A549 (cell line): ENCODE measurements around the gene TRAF3. TPM values are rescaled to one million over a fixed set of nuclear protein-coding genes. Genes with fewer than 3 reads are reported as not detected.
A peak's percentile ranks its signal among the peaks of the same experiment; 100 is the strongest.

Experiments used
- ATAC-seq, 2 experiments: fragments of 200-7000 bp in 1 of 2; fragments of >200 bp in 1 of 2; cut with Nextera tagmentation in 1 of 2; cut with Tn5 transposase in 1 of 2; 3 replicates each; pipeline versions ENCODE4 v1.8.0 to v1.9.1; 2018 to 2020; ENCODE audit warnings: mild to moderate bottlenecking in 1 of 2, moderate library complexity in 1 of 2
- CTCF ChIA-PET: fragments of 300-600 bp; sonication (Branson Sonifier 250); formaldehyde crosslinking; extraction: SDS; loops from one replicate; lab custom pipeline; 2021; ENCODE audit warnings: antibody characterized with exemption, inconsistent platforms; lab: Yijun Ruan, JAX
- POLR2A ChIA-PET: fragments of 350-600 bp; formaldehyde crosslinking; extraction: SDS; loops from one replicate; lab custom pipeline; 2021; ENCODE audit warnings: antibody characterized with exemption, inconsistent platforms; lab: Yijun Ruan, JAX
- DNase-seq, 2 experiments: peaks; one replicate each; pipeline versions ENCODE4 v3.0.0 to v3.0.0-alpha.2; 2011 to 2016; ENCODE audit warnings: low read depth in 1 of 2, low spot score in 1 of 2
- FAIRE-seq: peaks from 2 replicates; lab custom pipeline; 2011; peaks lifted over from hg19 to GRCh38; lab: Jason Lieb, UNC
- H3K27ac ChIP-seq, 2 experiments: fragments of >200 bp; sonication (Bioruptor Twin); formaldehyde crosslinking; 3 replicates each; pipeline ENCODE4 v1.5.1; 2016 to 2017
- H3K4me1 ChIP-seq: fragments of >200 bp; sonication (Bioruptor Twin); formaldehyde crosslinking; 3 replicates; pipeline ENCODE4 v1.6.1; 2016
- H3K4me2 ChIP-seq: fragments of >200 bp; sonication (Bioruptor Twin); formaldehyde crosslinking; 3 replicates; pipeline ENCODE4 v1.6.1; 2016
- H3K4me3 ChIP-seq: fragments of >200 bp; sonication (Bioruptor Twin); formaldehyde crosslinking; 3 replicates; pipeline ENCODE4 v1.5.1; 2016
- H3K9me3 ChIP-seq: fragments of >200 bp; sonication (Bioruptor Twin); formaldehyde crosslinking; 3 replicates; pipeline ENCODE4 v1.6.1; 2016
- BHLHE40 ChIP-seq: IDR thresholded peaks from 2 replicates; pipeline ENCODE4 v1.6.1; 2012; ENCODE audit warnings: low read depth, low read length, inconsistent platforms
- CHD2 ChIP-seq: fragments of 150-350 bp; IDR thresholded peaks from 2 replicates; pipeline ENCODE4 v1.6.1; 2014; ENCODE audit warnings: low read length; ENCODE audit not compliant: partially characterized antibody
- EP300 ChIP-seq, 2 experiments: fragments of >200 bp; sonication (Bioruptor Twin); formaldehyde crosslinking; IDR thresholded peaks; 2 replicates in 1 of 2; 3 replicates in 1 of 2; pipeline ENCODE4 v1.6.1; 2016 to 2017
- RAD21 ChIP-seq, 2 experiments: fragments of >200 bp in 1 of 2; sonication (Bioruptor Twin) in 1 of 2; formaldehyde crosslinking in 1 of 2; IDR thresholded peaks in 1 of 2; conservative IDR thresholded peaks in 1 of 2; 2 replicates in 1 of 2; 3 replicates in 1 of 2; pipeline ENCODE4 v1.6.1; 2012 to 2018; ENCODE audit warnings: inconsistent platforms in 1 of 2
- ZFP36 ChIP-seq: fragments of 450-650 bp; IDR thresholded peaks from 2 replicates; pipeline ENCODE4 v1.6.1; 2014; ENCODE audit warnings: borderline replicate concordance; ENCODE audit not compliant: partially characterized antibody
- WGBS: methylation state at CpG from one replicate; pipeline ENCODE4 v1.1.6; 2017; ENCODE audit errors: missing lambda C conversion rate; 5-methylcytosine and 5-hydroxymethylcytosine counted together
- polyA plus RNA-seq, 4 experiments: library from polyadenylated mRNA; depleted of rRNA in 3 of 4; stranded (reverse); fragments of >200 nt; fragmentation: RNase III in 1 of 4; extraction: RNeasy Plus Mini Kit Qiagen cat#74134 plus additional on column Dnase treatment in 1 of 4; gene quantifications; 2 replicates in 3 of 4; 3 replicates in 1 of 4; pipeline ENCODE4 v1.2.3, GENCODE V29; 2011 to 2017
- TF ChIP-seq, protein P1 (sequence below): IDR thresholded peaks from 2 replicates; pipeline ENCODE4 v1.6.1; 2012
- TF ChIP-seq, protein P2 (sequence below): fragments of 250-450 bp; sonication (Bioruptor Pico); IDR thresholded peaks from 2 replicates; pipeline ENCODE4 v1.5.0; 2021; ENCODE audit warnings: mild to moderate bottlenecking, moderate library complexity, borderline replicate concordance
- TF ChIP-seq, protein P3 (sequence below): fragments of 250-450 bp; sonication (Bioruptor Pico); IDR thresholded peaks from 2 replicates; pipeline ENCODE4 v1.5.0; 2020; ENCODE audit warnings: low read depth, mild to moderate bottlenecking, moderate library complexity
- TF ChIP-seq, protein P4 (sequence below): fragments of 450-650 bp; IDR thresholded peaks from 2 replicates; pipeline ENCODE4 v1.6.1; 2014; ENCODE audit warnings: antibody characterized with exemption

Gene TRAF3
- polyA plus RNA-seq, 2 of the 4 experiments (the other 2 are of a cell fraction) = 20.2 to 25.5 TPM

DNA sequence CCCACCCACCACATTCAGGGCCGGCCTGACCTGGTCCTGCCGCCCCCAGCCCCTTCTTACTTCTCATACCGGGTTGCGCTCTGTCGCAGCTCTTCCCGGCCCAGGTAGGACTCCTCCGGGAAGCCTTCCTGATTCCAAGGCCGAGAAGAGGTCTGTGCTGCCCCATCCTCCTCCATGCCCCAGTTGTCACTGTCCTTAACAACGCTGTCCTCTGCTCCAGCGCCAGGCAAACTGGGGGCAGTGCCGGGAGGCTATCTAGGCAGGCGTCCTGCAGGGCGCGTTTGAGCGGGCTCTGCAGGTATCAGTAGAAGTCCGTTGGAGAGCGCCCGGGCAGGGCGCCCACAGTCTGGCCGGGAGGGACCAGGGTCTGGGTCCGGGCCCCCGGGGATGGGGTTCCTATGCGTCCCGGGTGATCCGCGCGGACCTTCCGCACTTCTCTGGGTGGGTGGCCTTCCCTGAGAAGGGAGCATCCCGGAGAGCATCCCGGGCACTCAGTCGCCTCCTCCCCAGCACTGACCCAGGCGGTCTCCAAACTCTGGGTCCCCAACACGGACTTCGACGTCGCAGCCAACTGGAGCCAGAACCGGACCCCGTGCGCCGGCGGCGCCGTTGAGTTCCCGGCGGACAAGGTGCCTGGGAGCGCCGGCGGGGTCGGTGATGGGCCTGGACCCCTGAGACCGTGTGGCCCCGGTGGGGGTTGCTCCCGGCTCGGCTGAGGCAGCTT is 146.1 kb downstream of the TRAF3 start:
- TF ChIP-seq EP300 (IDR thresholded peaks at IDR 0.05) (no peak), ZFP36 (peak; percentile 22)
- WGBS = 81% methylated on average over 38 of the region's 53 CpGs
- Histone ChIP-seq H3K27ac (peak overlapping the region; percentile 53 to 75; a peak in 5 of 6 replicates), H3K4me2 (peak overlapping the region; percentile 94), H3K4me3 (peak overlapping the region; percentile 47), H3K9me3 (no peaks in the 10 kb centered on the region), H3K4me1 (peaks cover 8% of the 10 kb centered on the region)
- POLR2A ChIA-PET = no interaction called here
- ATAC-seq = peak; percentile 6 to 11; a peak in 2 of 6 replicates
- no peak for DNase-seq
- CTCF ChIA-PET = interaction anchor here (1.0 kb wide), 1 partner anchor 382 kb away, joined by 3 read pairs; no protein-coding TSS in a partner anchor
- no peak for FAIRE-seq

DNA sequence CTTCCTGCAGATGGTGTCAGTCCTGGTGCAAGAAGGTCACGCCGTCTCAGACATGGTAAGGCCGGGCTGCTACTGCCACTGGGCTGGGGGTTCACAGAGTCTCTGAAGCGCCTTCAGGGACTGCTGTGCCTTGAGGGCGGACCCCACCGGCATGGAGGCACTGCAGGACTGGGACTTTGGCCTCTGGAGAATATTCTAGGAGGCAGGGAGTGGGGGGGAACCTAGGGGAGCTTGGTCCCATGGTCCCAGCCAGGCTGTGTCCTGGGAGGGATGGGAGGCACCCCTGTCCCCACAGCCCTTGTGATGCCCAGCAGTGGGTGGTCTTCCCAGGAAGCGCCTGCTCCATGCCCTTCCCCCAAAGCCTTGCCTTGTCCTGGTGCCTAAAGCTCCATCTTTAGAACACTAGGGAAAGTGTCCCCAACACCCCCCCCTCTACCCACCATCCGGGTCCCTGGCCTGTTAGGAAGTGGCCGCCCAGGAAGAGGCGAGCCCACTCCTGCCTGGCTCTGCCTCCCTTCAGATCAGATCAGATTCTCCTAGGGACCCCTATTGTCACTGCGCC is 146.8 kb downstream of the TRAF3 start:
- DNase-seq (no peak), ATAC-seq (no peak), FAIRE-seq (no peak)
- CTCF ChIA-PET = interaction anchor here (0.9 to 1.4 kb wide), 4 partner anchors 213 to 399 kb away, joined by 3 to 6 read pairs (median 3); no protein-coding TSS in a partner anchor
- no peaks in the 10 kb centered on the region for H3K9me3 ChIP-seq
- no peak overlapping the region for H3K4me3 ChIP-seq
- H3K27ac ChIP-seq = no peak overlapping the region
- TF ChIP-seq CHD2 (no peak), BHLHE40 (no peak), ZFP36 (no peak)
- TF ChIP-seq, protein P1, sequence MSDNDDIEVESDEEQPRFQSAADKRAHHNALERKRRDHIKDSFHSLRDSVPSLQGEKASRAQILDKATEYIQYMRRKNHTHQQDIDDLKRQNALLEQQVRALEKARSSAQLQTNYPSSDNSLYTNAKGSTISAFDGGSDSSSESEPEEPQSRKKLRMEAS = no peak
- TF ChIP-seq, protein P2, sequence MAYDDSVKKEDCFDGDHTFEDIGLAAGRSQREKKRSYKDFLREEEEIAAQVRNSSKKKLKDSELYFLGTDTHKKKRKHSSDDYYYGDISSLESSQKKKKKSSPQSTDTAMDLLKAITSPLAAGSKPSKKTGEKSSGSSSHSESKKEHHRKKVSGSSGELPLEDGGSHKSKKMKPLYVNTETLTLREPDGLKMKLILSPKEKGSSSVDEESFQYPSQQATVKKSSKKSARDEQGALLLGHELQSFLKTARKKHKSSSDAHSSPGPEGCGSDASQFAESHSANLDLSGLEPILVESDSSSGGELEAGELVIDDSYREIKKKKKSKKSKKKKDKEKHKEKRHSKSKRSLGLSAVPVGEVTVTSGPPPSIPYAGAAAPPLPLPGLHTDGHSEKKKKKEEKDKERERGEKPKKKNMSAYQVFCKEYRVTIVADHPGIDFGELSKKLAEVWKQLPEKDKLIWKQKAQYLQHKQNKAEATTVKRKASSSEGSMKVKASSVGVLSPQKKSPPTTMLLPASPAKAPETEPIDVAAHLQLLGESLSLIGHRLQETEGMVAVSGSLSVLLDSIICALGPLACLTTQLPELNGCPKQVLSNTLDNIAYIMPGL = no peak
- TF ChIP-seq, protein P3, sequence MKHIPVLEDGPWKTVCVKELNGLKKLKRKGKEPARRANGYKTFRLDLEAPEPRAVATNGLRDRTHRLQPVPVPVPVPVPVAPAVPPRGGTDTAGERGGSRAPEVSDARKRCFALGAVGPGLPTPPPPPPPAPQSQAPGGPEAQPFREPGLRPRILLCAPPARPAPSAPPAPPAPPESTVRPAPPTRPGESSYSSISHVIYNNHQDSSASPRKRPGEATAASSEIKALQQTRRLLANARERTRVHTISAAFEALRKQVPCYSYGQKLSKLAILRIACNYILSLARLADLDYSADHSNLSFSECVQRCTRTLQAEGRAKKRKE (CRISPR knock-in tag) = no peak
- POLR2A ChIA-PET = no interaction called here
- peaks cover 8% of the 10 kb centered on the region for H3K4me1 ChIP-seq
- H3K4me2 ChIP-seq = no peak overlapping the region
- 92% methylated on average over 9 of the region's 11 CpGs for WGBS

DNA sequence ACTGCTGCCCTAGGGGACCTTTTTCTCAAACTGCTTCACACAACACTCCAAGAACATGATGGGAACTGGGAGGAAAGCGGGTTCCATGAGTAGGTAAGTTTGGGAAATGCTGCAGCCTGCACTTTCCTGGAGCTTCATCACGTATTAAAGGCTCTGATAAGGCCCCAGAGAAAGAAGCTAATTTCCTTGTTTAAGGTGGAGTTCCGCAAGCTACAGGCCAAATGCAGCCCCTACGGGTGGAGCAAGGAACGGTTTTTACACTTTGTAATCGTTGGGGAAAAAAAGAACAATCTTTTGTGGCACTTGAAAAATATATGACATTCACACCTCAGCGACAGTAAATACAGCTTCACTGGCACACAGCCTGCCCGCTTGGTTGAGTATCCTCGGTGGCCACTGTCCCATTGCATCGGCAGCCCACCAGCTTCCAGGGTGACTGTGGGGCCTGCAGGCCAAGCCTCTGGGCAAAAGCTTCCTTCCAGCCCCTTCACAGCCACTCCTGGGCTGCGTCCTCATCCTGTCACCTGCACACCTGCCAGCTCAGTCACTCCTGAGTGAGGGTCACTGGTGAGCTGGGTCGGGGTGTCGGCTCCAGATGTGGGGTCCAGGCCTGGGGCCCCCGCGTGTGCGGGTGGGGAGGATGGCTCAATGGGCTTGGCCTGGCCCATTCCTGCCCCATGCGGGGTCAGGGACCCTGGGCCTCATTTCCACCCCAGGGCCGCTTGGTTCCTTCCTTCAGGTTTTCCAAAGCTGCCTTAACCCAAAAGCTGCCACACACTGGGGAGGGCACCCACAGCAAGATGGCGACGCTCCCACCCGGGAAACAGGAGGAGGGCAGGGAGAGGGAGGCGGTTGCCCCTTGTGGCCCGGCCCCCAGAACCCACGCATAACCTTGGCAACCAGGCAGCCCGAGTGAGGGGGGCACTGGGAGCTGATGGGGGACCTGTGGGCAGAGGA is 147.7 kb downstream of the TRAF3 start:
- TF ChIP-seq, protein P4, sequence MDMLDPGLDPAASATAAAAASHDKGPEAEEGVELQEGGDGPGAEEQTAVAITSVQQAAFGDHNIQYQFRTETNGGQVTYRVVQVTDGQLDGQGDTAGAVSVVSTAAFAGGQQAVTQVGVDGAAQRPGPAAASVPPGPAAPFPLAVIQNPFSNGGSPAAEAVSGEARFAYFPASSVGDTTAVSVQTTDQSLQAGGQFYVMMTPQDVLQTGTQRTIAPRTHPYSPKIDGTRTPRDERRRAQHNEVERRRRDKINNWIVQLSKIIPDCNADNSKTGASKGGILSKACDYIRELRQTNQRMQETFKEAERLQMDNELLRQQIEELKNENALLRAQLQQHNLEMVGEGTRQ = no peak
- TF ChIP-seq RAD21 (conservative IDR thresholded peaks at IDR 0.05 in 1 of 2, IDR thresholded peaks at IDR 0.05 in 1 of 2) = peak in 1 of 2 experiments; percentile 28; a peak in 2 of 5 replicates
- CTCF ChIA-PET = interaction anchor here (0.6 to 1.4 kb wide), 4 partner anchors 128 to 400 kb away, joined by 3 to 6 read pairs (median 4); no protein-coding TSS in a partner anchor
- WGBS = 83% methylated on average over 21 of the region's 25 CpGs
- no peak overlapping the region for H3K4me3 ChIP-seq
- H3K9me3 ChIP-seq = no peaks in the 10 kb centered on the region
- ATAC-seq = no peak
- no peak for DNase-seq
- no peak overlapping the region for H3K27ac ChIP-seq
- H3K4me1 ChIP-seq = peaks cover 8% of the 10 kb centered on the region
- POLR2A ChIA-PET = interaction anchor here (0.6 kb wide), 1 partner anchor 494 kb away, joined by 5 read pairs; no protein-coding TSS in a partner anchor
- FAIRE-seq = no peak
- no peak overlapping the region for H3K4me2 ChIP-seq
